Measurements from ENCODE around the gene SH3YL1.

- TF ChIP-seq CTCF (IDR thresholded peaks at IDR 0.05): no peak
- TF ChIP-seq POLR2A (IDR thresholded peaks at IDR 0.05): no peak
Observed at GRCh38 chr2:253202-253638, 10.6 kb downstream of the SH3YL1 start.

Data from breast epithelium (tissue), 3 donors.